ENCODE results near the gene AGFG1.
A peak's percentile ranks its signal among the peaks of the same experiment; 100 is the strongest.

Gene AGFG1

GRCh38 chr2:227471924-227472264, at the start of gene AGFG1:
TSS of gene AGFG1 (plus strand) at chr2:227472156. CDS start at chr2:227472422, 266 bp downstream.
- peak; percentile 86 for DNase-seq

- no peak for DNase-seq
Measured at GRCh38 chr2:227423656-227424499, 48.1 kb upstream of the AGFG1 start.

GRCh38 chr2:227428731-227429285, 43.1 kb upstream of the AGFG1 start:
- no peak for DNase-seq

- no peak for DNase-seq
Measured at GRCh38 chr2:227430639-227431038, 41.3 kb upstream of the AGFG1 start.

- DNase-seq: no peak
Measured at GRCh38 chr2:227433171-227433570, 38.8 kb upstream of the AGFG1 start.

GRCh38 chr2:227436436-227437174, 35.4 kb upstream of the AGFG1 start:
- DNase-seq: no peak

GRCh38 chr2:227439214-227439613, 32.7 kb upstream of the AGFG1 start:
- no peak for DNase-seq

GRCh38 chr2:227442639-227443038, 29.3 kb upstream of the AGFG1 start:
- DNase-seq: no peak

- no peak for DNase-seq
Measured at GRCh38 chr2:227443889-227444568, 27.9 kb upstream of the AGFG1 start.

GRCh38 chr2:227447606-227448005, 24.4 kb upstream of the AGFG1 start:
- DNase-seq: no peak

GRCh38 chr2:227450311-227450841, 21.6 kb upstream of the AGFG1 start:
- no peak for DNase-seq

- DNase-seq: no peak
Measured at GRCh38 chr2:227450926-227451654, 20.9 kb upstream of the AGFG1 start.

GRCh38 chr2:227451655-227451992, 20.3 kb upstream of the AGFG1 start:
- no peak for DNase-seq

GRCh38 chr2:227453810-227454209, 18.1 kb upstream of the AGFG1 start:
- DNase-seq: no peak

GRCh38 chr2:227454323-227454860, 17.6 kb upstream of the AGFG1 start:
- no peak for DNase-seq

GRCh38 chr2:227455200-227455599, 16.8 kb upstream of the AGFG1 start:
- no peak for DNase-seq

- DNase-seq: no peak
Measured at GRCh38 chr2:227456102-227456501, 15.9 kb upstream of the AGFG1 start.

GRCh38 chr2:227456772-227457171, 15.2 kb upstream of the AGFG1 start:
- no peak for DNase-seq

- DNase-seq: no peak
Measured at GRCh38 chr2:227460070-227460485, 11.9 kb upstream of the AGFG1 start.

- no peak for DNase-seq
Measured at GRCh38 chr2:227460833-227461232, 11.1 kb upstream of the AGFG1 start.

GRCh38 chr2:227461811-227462461, 10.0 kb upstream of the AGFG1 start:
- DNase-seq: no peak
